Activated T-helper 1 cell treated with Interleukin-2 at 50 U/mL for 16 hours (primary cell): Measurements from ENCODE around the gene ZSCAN10.
"Not testable (repeated sequence)": the region's sequence is repeated elsewhere in the genome, so short reads cannot be mapped to it uniquely, and the experiment has no call there.

Source experiments
- DNase-seq: peaks from one replicate; pipeline ENCODE4 v3.0.0-alpha.2; 2020; ENCODE audit warnings: low read depth

Gene ZSCAN10

GRCh38 chr16:3063625-3064386 is 35.3 kb downstream of the ZSCAN10 start:
- no peak for DNase-seq

GRCh38 chr16:3062553-3062952 is 36.5 kb downstream of the ZSCAN10 start:
- DNase-seq = no peak

GRCh38 chr16:3060339-3061127 is 38.6 kb downstream of the ZSCAN10 start:
- no peak for DNase-seq

- no peak for DNase-seq
These were observed 39.3 kb downstream of the ZSCAN10 start for GRCh38 chr16:3059723-3060242.

GRCh38 chr16:3059041-3059722 is 39.9 kb downstream of the ZSCAN10 start:
- DNase-seq = peak; percentile 87

GRCh38 chr16:3058139-3059030 is 40.7 kb downstream of the ZSCAN10 start:
- no peak for DNase-seq

- DNase-seq = no peak
These were observed 41.6 kb downstream of the ZSCAN10 start for GRCh38 chr16:3057181-3058138.

- DNase-seq = no peak
These were observed 42.5 kb downstream of the ZSCAN10 start for GRCh38 chr16:3056336-3057180.

GRCh38 chr16:3055734-3056115 is 43.4 kb downstream of the ZSCAN10 start:
- not testable (repeated sequence) for DNase-seq

GRCh38 chr16:3054965-3055733 is 43.9 kb downstream of the ZSCAN10 start:
- DNase-seq = no peak

- not testable (repeated sequence) for DNase-seq
These were observed 45.8 kb downstream of the ZSCAN10 start for GRCh38 chr16:3053330-3053710.

- not testable (repeated sequence) for DNase-seq
These were observed 46.3 kb downstream of the ZSCAN10 start for GRCh38 chr16:3052571-3053329.

- no peak for DNase-seq
These were observed 47.6 kb downstream of the ZSCAN10 start for GRCh38 chr16:3051494-3051893.

GRCh38 chr16:3051009-3051408 is 48.1 kb downstream of the ZSCAN10 start:
- DNase-seq = no peak

GRCh38 chr16:3050487-3050886 is 48.6 kb downstream of the ZSCAN10 start:
- no peak for DNase-seq

GRCh38 chr16:3049921-3050481 is 49.1 kb downstream of the ZSCAN10 start:
- DNase-seq = no peak

- no peak for DNase-seq
These were observed 51.7 kb downstream of the ZSCAN10 start for GRCh38 chr16:3047387-3047720.
